GM12878 (cell line): Measurements from ENCODE around the gene RTP5. TPM values are rescaled to one million over a fixed set of nuclear protein-coding genes. Genes with fewer than 3 reads are reported as not detected.

ENCODE experiments used
- ATAC-seq: fragments of 200-7000 bp; cut with Tn5 transposase; 3 replicates; pipeline ENCODE4 v1.9.1; 2020; ENCODE audit warnings: mild to moderate bottlenecking, moderate library complexity
- BruUV-seq: library from RNA; stranded (reverse); fragments of 400-500 nt; replicated peaks from 2 replicates; lab custom pipeline; 2021; lab: Mats Ljungman, UMichigan
- CTCF ChIA-PET: fragments of 300-600 bp; sonication (Branson Sonifier 250); formaldehyde crosslinking; extraction: SDS; loops from one replicate; lab custom pipeline; 2021; ENCODE audit warnings: inconsistent platforms; lab: Yijun Ruan, JAX
- POLR2A ChIA-PET: fragments of 350-600 bp; formaldehyde crosslinking; extraction: SDS; loops from one replicate; lab custom pipeline; 2021; ENCODE audit warnings: inconsistent platforms; lab: Charles Lee
- RAD21 ChIA-PET: fragments of 300-600 bp; sonication (Branson Sonifier 250); formaldehyde crosslinking; loops from one replicate; lab custom pipeline; 2023; ENCODE audit warnings: antibody characterized with exemption; ENCODE audit not compliant: unreplicated experiment; lab: Charles Lee
- SMC1A ChIA-PET: fragments of 300-600 bp; sonication (Branson Sonifier 250); formaldehyde crosslinking; loops from one replicate; lab custom pipeline; 2023; ENCODE audit not compliant: unreplicated experiment, uncharacterized antibody; lab: Charles Lee
- DNase-seq: peaks from one replicate; pipeline ENCODE4 v3.0.0-alpha.2; 2011; ENCODE audit warnings: low read depth, low spot score
- FAIRE-seq: peaks from 3 replicates; lab custom pipeline; 2011; peaks lifted over from hg19 to GRCh38; lab: Jason Lieb, UNC
- H2AFZ ChIP-seq: 2 replicates; pipeline ENCODE4 v1.6.0; 2011; ENCODE audit warnings: low read depth, low read length, control low read depth; ENCODE audit not compliant: control insufficient read depth
- H3K27ac ChIP-seq: 2 replicates; pipeline ENCODE4 v1.5.1; 2011; ENCODE audit warnings: control low read depth; ENCODE audit not compliant: control insufficient read depth, insufficient read depth
- H3K27me3 ChIP-seq, 2 experiments: replicated peaks in 1 of 2; 2 replicates each; pipeline versions ENCODE4 v1.6.0 to v1.6.1; 2011; ENCODE audit warnings: low read length in 1 of 2; ENCODE audit not compliant: control insufficient read depth in 2 of 2, insufficient read depth in 2 of 2
- H3K36me3 ChIP-seq, 2 experiments: 2 replicates each; pipeline ENCODE4 v1.5.1; 2011; ENCODE audit warnings: low read length in 1 of 2; ENCODE audit not compliant: control insufficient read depth in 2 of 2, insufficient read depth in 2 of 2
- H3K4me1 ChIP-seq: 2 replicates; pipeline ENCODE4 v1.6.1; 2011; ENCODE audit warnings: mild to moderate bottlenecking, low read length, moderate library complexity, mixed read lengths; ENCODE audit not compliant: control insufficient read depth, insufficient read depth
- H3K4me2 ChIP-seq: 2 replicates; pipeline ENCODE4 v1.6.0; 2011; ENCODE audit warnings: control low read depth; ENCODE audit not compliant: control insufficient read depth, insufficient read depth
- H3K4me3 ChIP-seq: fragments of 200-600 bp; sonication (generic); 2 replicates; pipeline ENCODE4 v1.5.1; 2016
- H3K79me2 ChIP-seq: 2 replicates; pipeline ENCODE4 v1.6.0; 2011; ENCODE audit warnings: low read length; ENCODE audit not compliant: control insufficient read depth, insufficient read depth
- H3K9ac ChIP-seq: 2 replicates; pipeline ENCODE4 v1.8.0; 2011; ENCODE audit warnings: low read length, control low read depth, mixed read lengths; ENCODE audit not compliant: control insufficient read depth, insufficient read depth
- H3K9me3 ChIP-seq: replicated peaks from 3 replicates; pipeline ENCODE4 v1.5.1; 2011; ENCODE audit warnings: mild to moderate bottlenecking, low read length; ENCODE audit not compliant: control insufficient read depth, insufficient read depth
- H4K20me1 ChIP-seq: 2 replicates; pipeline ENCODE4 v1.6.0; 2011; ENCODE audit not compliant: control insufficient read depth, insufficient read depth
- CTCF ChIP-seq, 3 experiments: IDR thresholded peaks in 2 of 3; conservative IDR thresholded peaks in 1 of 3; 2 replicates each; pipeline ENCODE4 v1.5.1; 2011; ENCODE audit warnings: low read depth in 3 of 3, low read length in 3 of 3, mild to moderate bottlenecking in 3 of 3, control low read depth in 2 of 3, moderate library complexity in 2 of 3, inconsistent platforms in 1 of 3, mixed read lengths in 1 of 3; ENCODE audit not compliant: control insufficient read depth in 2 of 3, insufficient read depth in 1 of 3; ENCODE audit errors: extremely low read depth in 1 of 3
- FOS ChIP-seq: IDR thresholded peaks from 3 replicates; pipeline ENCODE4 v1.6.1; 2011; ENCODE audit warnings: borderline replicate concordance; ENCODE audit not compliant: insufficient read length; ENCODE audit errors: extremely low read depth
- KDM1A ChIP-seq: fragments of 200-600 bp; sonication (generic); IDR thresholded peaks from 2 replicates; pipeline ENCODE4 v1.6.1; 2016; ENCODE audit warnings: borderline replicate concordance
- KLF5 ChIP-seq: fragments of 450-650 bp; IDR thresholded peaks from 2 replicates; pipeline ENCODE4 v1.6.1; 2014; ENCODE audit warnings: mild to moderate bottlenecking; ENCODE audit not compliant: partially characterized antibody
- LARP7 ChIP-seq: fragments of 450-650 bp; IDR thresholded peaks from 2 replicates; pipeline ENCODE4 v1.6.1; 2017; ENCODE audit warnings: mild to moderate bottlenecking
- MYC ChIP-seq: IDR thresholded peaks from 2 replicates; pipeline ENCODE4 v1.6.1; 2011; ENCODE audit warnings: mild to moderate bottlenecking, low read length, moderate library complexity, inconsistent platforms; ENCODE audit not compliant: insufficient read depth, insufficient replicate concordance, insufficient read length, severe bottlenecking
- NFIC ChIP-seq: IDR thresholded peaks from 2 replicates; pipeline ENCODE4 v1.6.1; 2012; ENCODE audit warnings: low read depth, mild to moderate bottlenecking, inconsistent platforms, low read length, moderate library complexity
- NFXL1 ChIP-seq: fragments of 450-650 bp; IDR thresholded peaks from 2 replicates; pipeline ENCODE4 v1.6.1; 2017; ENCODE audit warnings: antibody characterized with exemption, mild to moderate bottlenecking, borderline replicate concordance
- NRF1 ChIP-seq: conservative IDR thresholded peaks from 2 replicates; pipeline ENCODE4 v1.6.1; 2011; ENCODE audit warnings: mild to moderate bottlenecking, low read depth, low read length, improper control_type of control experiment
- SREBF2 ChIP-seq: IDR thresholded peaks from 2 replicates; pipeline ENCODE4 v1.6.1; 2012; ENCODE audit warnings: mild to moderate bottlenecking, low read length
- ZNF217 ChIP-seq: fragments of 450-650 bp; IDR thresholded peaks from 2 replicates; pipeline ENCODE4 v1.6.1; 2017; ENCODE audit warnings: antibody characterized with exemption, mild to moderate bottlenecking
- WGBS: methylation state at CpG from one replicate; pipeline ENCODE4 v1.1.6; 2016; ENCODE audit warnings: low lambda C conversion rate; ENCODE audit not compliant: insufficient replicate concordance, insufficient coverage; ENCODE audit errors: missing lambda C conversion rate; 5-methylcytosine and 5-hydroxymethylcytosine counted together
- in situ Hi-C: fragments of 300-500 bp; cut with MboI; formaldehyde crosslinking; loops from 9 replicates; pipeline ENCODE4 v1.14.3; 2018; ENCODE audit warnings: mixed read lengths
- intact Hi-C: fragments of 100-400 bp; cut with micrococcal nuclease; formaldehyde crosslinking; loops from one replicate; pipeline ENCODE4 v1.14.2; 2022; ENCODE audit not compliant: unreplicated experiment
- polyA plus RNA-seq, 11 experiments: library from polyadenylated mRNA; depleted of rRNA in 4 of 11; unstranded in 6 of 11; stranded (reverse) in 5 of 11; fragments of >200 nt; fragmentation: Nextera tagmentation in 4 of 11; fragmentation: Illumina TruSeq in 1 of 11; extraction: Ambion mirVana in 4 of 11; extraction: Trizol in 1 of 11; gene quantifications; 1 replicate in 1 of 11; 2 replicates in 10 of 11; pipeline versions ENCODE4 v1.2.1 to v1.2.3, GENCODE V29; 2011 to 2016; ENCODE audit warnings: inconsistent platforms in 2 of 11, missing spikeins in 2 of 11, low read depth in 1 of 11
- total RNA-seq, 4 experiments: library from RNA; depleted of rRNA in 3 of 4; stranded (reverse); fragments of >200 nt in 3 of 4; fragmentation: Illumina TruSeq in 1 of 4; extraction: Trizol in 1 of 4; gene quantifications; 2 replicates each; pipeline versions ENCODE4 v1.2.1 to v1.2.3, GENCODE V29; 2013 to 2021

The RTP5 gene
- total and polyA plus RNA-seq, 10 of the 15 experiments (the other 5 are each of a cell fraction or from before 2014, with no cell fraction given) = 0.05 TPM; not detected in 9

GRCh38 chr2:241893265-241893664 is 23.7 kb downstream of the RTP5 start (continued):
- TF ChIP-seq MYC (no peak), LARP7 (no peak), KLF5 (no peak), NFXL1 (no peak)

- in situ Hi-C loops (no loop called here), intact Hi-C loops (no loop called here)
- Histone ChIP-seq H3K9ac (no peak overlapping the region), H3K27ac (no peak overlapping the region), H3K27me3 (no peaks in the 10 kb centered on the region), H3K36me3 (no peaks in the 10 kb centered on the region), H4K20me1 (no peaks in the 10 kb centered on the region), H3K4me1 (no peaks in the 10 kb centered on the region), H2AFZ (no peak overlapping the region), H3K4me2 (no peak overlapping the region), H3K79me2 (no peaks in the 10 kb centered on the region), H3K4me3 (no peak overlapping the region), H3K9me3 (no peaks in the 10 kb centered on the region; the same call in 2 of the 3 replicates)
- ATAC-seq = no peak
- BruUV-seq = no TSS peak
- ChIA-PET RAD21 (no interaction called here), CTCF (interaction anchor here (0.5 kb wide), 1 partner anchor 147 kb away, joined by 4 read pairs; no protein-coding TSS in a partner anchor), POLR2A (no interaction called here), SMC1A (no interaction called here)
- DNase-seq = no peak
- TF ChIP-seq FOS (no peak), NRF1 (no peak), CTCF (IDR thresholded peaks at IDR 0.05 in 2 of 3, conservative IDR thresholded peaks at IDR 0.05 in 1 of 3; ENCODE audit: control insufficient read depth in 2 of 3, extremely low read depth in 1 of 3, insufficient read depth in 1 of 3, low read depth in 3 of 3, low read length in 3 of 3) (no peak), ZNF217 (no peak), SREBF2 (no peak), KDM1A (no peak), NFIC (no peak)
- WGBS = 92% methylated on average over 21 of the region's 23 CpGs
- FAIRE-seq = no peak
Observed at GRCh38 chr2:241894056-241894641, 24.6 kb downstream of the RTP5 start.
